Stimulated activated CD4-positive, alpha-beta T cell treated with anti-CD3 and anti-CD28 coated beads, Interleukin-4, amount 100 ng/mL, for 24 hours (primary cell): Measurements from ENCODE around the gene OR51E2.
"Not testable (repeated sequence)": the region's sequence is repeated elsewhere in the genome, so short reads cannot be mapped to it uniquely, and the experiment has no call there.

Experiments
- DNase-seq: peaks from one replicate; pipeline ENCODE4 v3.0.0-alpha.2; 2020

OR51E2 gene

DNA sequence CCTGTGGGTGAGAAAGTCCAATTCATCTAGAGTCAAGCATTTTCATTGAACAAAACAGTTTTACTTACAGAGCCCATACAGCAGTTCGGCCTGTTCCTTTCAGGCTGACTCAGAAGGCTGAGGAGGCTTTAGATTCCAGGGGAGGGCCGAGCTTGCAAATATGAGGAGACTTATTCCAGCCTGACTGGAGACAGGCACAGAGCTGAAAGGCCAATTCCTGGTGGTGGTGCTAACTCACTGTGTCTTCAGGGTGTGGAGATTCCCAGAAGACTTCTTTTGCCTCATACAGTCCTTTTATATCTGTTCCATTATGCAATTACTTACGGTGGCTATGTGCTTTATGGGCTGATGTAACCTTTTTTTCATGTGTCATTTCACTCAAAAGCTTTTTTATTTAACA is at the start of gene OR51E2:
Gene OR51E2 (minus strand): TSS at position 269 of the 400 bp plus-strand sequence. CDS start 15,142 bp downstream, outside the sequence.
- no peak for DNase-seq

GRCh38 chr11:4740735-4741134 is 43.1 kb upstream of the OR51E2 start:
- no peak for DNase-seq

DNA sequence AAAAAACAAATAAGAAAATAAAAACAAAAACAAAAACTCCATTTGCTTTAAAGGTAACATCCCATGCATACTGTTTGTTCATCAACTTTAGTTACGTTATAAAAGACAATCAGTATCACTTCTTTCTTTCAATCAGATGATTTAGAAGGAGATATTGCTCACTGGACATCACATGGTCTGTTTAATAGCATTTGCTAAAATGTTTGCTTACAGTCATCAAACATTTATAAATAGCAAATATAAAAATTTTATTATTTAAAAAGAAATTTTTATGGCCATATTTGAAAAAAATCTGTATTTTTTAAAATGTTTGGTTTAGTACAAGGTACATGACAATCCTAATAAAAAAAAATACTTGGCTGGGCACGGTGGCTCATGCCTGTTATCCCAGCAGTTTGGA is 29.5 kb upstream of the OR51E2 start:
- DNase-seq = no peak

- DNase-seq = not testable (repeated sequence)
These were observed 25.2 kb upstream of the OR51E2 start for GRCh38 chr11:4722616-4723534.

DNA sequence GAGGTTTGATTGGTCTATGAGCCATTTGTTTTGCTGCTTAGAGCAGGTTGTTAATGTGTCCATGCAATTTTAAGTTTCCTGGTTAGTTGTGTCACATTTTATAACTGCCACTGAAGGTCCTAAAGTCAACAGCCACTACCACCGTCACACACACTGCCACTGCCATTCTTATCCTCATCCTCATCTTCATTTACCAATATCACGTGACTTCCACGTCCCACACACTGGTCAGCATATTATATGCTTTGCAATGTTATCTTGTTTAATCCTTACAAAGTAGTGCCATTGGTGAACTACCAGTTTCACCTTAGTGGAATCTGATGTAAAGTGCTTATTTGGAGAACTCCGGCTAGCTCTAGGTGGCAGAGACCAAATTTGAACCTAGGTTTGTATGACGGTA is 16.6 kb upstream of the OR51E2 start:
- no peak for DNase-seq

GRCh38 chr11:4713241-4713640 is 15.6 kb upstream of the OR51E2 start:
- DNase-seq = no peak

- no peak for DNase-seq
These were observed 7.2 kb upstream of the OR51E2 start for GRCh38 chr11:4704790-4705334.

- DNase-seq = no peak
These were observed 6.6 kb upstream of the OR51E2 start, which contains the start of gene MMP26 for GRCh38 chr11:4704054-4704789. Gene MMP26, plus strand, starts transcription at chr11:4704784.

- DNase-seq = no peak
These were observed 2.8 kb upstream of the OR51E2 start for GRCh38 chr11:4700436-4700820.

- DNase-seq = no peak
These were observed 2.2 kb upstream of the OR51E2 start for GRCh38 chr11:4699697-4700435.

DNA sequence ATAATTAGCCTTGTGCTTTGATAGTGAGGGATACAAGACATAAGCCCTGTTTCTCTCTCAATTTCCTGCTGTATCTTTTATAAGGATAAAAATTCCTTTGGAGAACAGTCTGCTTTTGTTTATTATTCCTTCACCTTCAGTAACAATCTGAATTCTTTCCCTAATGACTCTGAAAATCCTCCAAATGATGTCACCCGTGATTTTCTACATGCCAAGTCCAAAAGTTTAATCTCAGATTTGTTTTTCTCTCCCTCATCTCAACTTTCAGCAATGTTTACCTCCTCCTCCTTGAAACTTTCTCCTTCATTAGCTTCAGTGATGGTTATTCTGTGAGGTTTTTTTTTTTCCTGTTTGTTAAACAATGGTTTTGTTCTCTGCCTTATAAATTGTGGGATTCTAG is 2.2 kb downstream of the OR51E2 start:
- no peak for DNase-seq

- no peak for DNase-seq
These were observed 12.9 kb downstream of the OR51E2 start for GRCh38 chr11:4684631-4685285.

DNA sequence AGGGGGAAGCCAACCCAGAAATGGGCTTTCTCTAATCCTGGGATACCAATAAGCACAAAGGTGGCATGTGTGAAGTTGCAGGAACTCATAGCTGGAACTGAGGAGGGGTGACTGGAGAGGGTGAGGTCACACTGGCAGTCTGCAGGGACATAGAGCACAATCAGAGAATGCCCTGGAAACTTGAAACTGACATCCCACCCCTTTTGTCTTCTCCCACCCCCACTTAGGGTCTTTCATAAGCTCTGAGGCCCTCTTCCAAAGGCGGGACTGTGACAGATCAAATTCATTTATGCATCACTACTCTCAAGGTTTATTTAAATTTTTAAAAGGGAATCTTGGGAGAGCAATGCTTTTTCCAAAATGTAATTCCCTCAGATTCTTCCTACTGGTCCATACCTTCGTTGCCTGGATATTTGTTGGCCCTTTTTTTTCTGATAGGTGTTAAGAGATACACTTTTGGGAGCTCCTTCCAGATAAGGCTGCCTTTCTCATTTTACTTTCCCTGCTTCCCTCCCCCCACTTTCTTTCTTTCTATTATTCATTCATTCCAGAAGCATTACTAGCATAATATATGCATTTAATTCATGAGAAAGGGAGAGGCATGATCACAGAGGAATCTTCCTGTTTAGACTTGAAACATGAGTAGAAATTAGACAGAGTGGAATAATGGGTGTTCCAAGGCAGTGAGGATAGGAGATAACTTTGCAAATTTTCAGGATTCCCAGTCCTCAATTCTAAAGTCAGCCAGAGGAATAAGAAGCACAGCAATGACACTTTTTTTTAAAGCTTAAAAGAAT is 14.8 kb downstream of the OR51E2 start:
- DNase-seq = no peak

DNA sequence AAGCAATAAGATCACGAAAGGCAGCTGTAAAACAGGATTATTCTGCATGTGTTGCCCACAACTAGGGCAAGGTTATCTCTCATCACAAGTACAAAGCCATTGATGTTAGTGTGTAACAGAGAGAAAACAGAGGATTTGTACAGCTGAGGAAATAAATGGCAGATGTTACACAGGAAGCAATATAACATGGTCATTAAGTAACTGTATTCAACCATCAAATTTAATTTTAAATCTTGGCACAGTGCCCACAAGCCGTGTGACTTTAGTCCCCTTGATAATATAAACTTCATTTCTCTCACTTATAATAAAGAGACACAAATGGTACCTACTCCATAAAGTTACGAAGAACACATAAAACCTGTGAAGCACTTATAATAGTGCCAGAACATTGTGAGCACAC is 17.3 kb downstream of the OR51E2 start:
- no peak for DNase-seq

GRCh38 chr11:4677948-4678347 is 19.7 kb downstream of the OR51E2 start:
- no peak for DNase-seq

GRCh38 chr11:4673781-4674180 is 23.9 kb downstream of the OR51E2 start:
- DNase-seq = no peak

- DNase-seq = no peak
These were observed 25.2 kb downstream of the OR51E2 start for GRCh38 chr11:4672470-4672869.

DNA sequence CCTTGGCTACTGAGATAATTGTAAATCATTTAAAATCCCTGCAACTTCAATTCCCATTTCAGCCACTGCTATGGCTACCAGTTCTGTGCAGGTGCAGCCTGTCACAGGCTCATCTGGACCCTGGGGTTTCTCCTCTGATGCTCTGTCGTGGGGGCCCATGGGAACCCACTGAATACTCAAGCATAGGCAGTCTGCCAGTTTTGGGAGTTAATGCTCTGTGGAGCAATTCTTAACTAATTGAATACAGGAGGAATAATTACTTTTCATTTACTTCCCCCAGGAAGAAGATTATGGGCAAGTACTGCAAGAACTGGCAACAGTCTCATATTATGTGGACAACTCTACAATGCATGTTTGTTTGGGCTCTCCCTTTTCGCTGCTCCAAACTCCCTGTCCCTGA is 25.9 kb downstream of the OR51E2 start:
- DNase-seq = no peak

GRCh38 chr11:4665424-4665823 is 32.2 kb downstream of the OR51E2 start:
- no peak for DNase-seq

GRCh38 chr11:4664786-4665185 is 32.9 kb downstream of the OR51E2 start:
- no peak for DNase-seq

DNA sequence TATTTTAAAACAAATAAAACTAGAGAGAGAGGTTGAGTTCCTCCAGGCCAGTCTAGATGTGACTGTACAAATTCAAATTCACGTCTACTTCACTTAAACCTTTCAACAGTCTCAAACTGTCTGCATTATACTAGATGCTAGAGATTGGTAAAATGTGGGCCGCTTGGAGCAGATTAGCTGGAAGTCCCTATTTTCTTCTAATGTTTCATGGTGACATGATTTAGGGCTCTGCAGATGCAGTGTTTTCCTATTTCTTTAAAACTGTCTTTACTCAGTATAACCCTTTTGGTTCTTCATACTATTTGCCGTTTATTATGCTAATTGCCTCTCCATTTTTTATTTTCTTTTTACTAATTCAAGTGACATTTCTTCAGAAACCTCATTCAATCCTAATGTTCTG is 33.5 kb downstream of the OR51E2 start:
- no peak for DNase-seq

- DNase-seq = no peak
These were observed 34.8 kb downstream of the OR51E2 start for GRCh38 chr11:4662876-4663275.
